Left kidney (tissue), 2 donors: Measurements from ENCODE around the gene C1QTNF9B. TPM values are rescaled to one million over a fixed set of nuclear protein-coding genes. Genes with fewer than 3 reads are reported as not detected.

Experiments
- DNase-seq: peaks from one replicate; pipeline ENCODE4 v3.0.0-alpha.2; 2013
- polyA plus RNA-seq: library from polyadenylated mRNA; unstranded; fragments of 120-200 nt; gene quantifications from one replicate; pipeline ENCODE4 v1.2.1, GENCODE V29; 2013; ENCODE audit not compliant: insufficient read length

Gene C1QTNF9B
- polyA plus RNA-seq, 1 donor = 1.4 TPM

- no peak for DNase-seq
Observed at GRCh38 chr13:23858546-23858945, 38.8 kb downstream of the C1QTNF9B start.

- no peak for DNase-seq
Observed at GRCh38 chr13:23856008-23856750, 41.1 kb downstream of the C1QTNF9B start.

- no peak for DNase-seq
Observed at GRCh38 chr13:23855360-23855759, 41.9 kb downstream of the C1QTNF9B start.

GRCh38 chr13:23852351-23852750, 45.0 kb downstream of the C1QTNF9B start:
- DNase-seq = no peak

GRCh38 chr13:23851106-23851505, 46.2 kb downstream of the C1QTNF9B start:
- DNase-seq = no peak

GRCh38 chr13:23850134-23850533, 47.2 kb downstream of the C1QTNF9B start:
- no peak for DNase-seq

GRCh38 chr13:23849670-23850069, 47.6 kb downstream of the C1QTNF9B start:
- DNase-seq = no peak

- DNase-seq = no peak
Observed at GRCh38 chr13:23848646-23849141, 48.6 kb downstream of the C1QTNF9B start.

- DNase-seq = no peak
Observed at GRCh38 chr13:23848019-23848418, 49.3 kb downstream of the C1QTNF9B start.

- DNase-seq = no peak
Observed at GRCh38 chr13:23847497-23847896, 49.8 kb downstream of the C1QTNF9B start.

GRCh38 chr13:23845105-23845725, 52.1 kb downstream of the C1QTNF9B start:
- no peak for DNase-seq

GRCh38 chr13:23844132-23844531, 53.2 kb downstream of the C1QTNF9B start:
- DNase-seq = no peak

GRCh38 chr13:23843436-23843835, 53.9 kb downstream of the C1QTNF9B start:
- DNase-seq = no peak

- no peak for DNase-seq
Observed at GRCh38 chr13:23842406-23842805, 54.9 kb downstream of the C1QTNF9B start.

Other genes starting within 250 kb of the C1QTNF9B start
- gene MIPEP, start 8.1 kb downstream of the C1QTNF9B start, polyA plus RNA-seq = 31.6 TPM